ENCODE results near the gene KCNJ6.

DNA sequence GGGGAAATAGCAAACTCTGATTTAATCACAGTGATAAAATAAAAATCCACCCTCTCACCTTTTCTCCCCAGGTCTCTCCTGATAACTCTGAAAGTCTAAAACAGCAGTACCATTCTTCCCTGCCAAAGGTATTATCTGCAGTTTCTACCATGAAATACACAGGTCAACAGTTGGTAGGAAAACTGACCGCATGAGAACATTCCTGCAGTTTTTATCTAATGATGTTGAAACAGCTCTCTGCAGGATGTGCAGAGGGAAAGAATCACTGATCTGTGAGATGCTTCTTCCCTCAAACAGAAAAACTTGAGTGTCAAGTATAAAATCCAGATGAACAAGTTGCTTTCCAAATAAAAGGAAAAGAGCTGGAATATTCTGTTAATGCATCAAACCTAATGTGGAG is 39.1 kb downstream of the KCNJ6 start:
- no peak for TF ChIP-seq POLR2A (IDR thresholded peaks at IDR 0.05; ENCODE audit: low read length)
- no peak for TF ChIP-seq GATA1 (IDR thresholded peaks at IDR 0.05; ENCODE audit: low read depth, low read length)

Measured in erythroblast (primary cell).